Measurements from ENCODE around the gene RPRD1B.

DNA sequence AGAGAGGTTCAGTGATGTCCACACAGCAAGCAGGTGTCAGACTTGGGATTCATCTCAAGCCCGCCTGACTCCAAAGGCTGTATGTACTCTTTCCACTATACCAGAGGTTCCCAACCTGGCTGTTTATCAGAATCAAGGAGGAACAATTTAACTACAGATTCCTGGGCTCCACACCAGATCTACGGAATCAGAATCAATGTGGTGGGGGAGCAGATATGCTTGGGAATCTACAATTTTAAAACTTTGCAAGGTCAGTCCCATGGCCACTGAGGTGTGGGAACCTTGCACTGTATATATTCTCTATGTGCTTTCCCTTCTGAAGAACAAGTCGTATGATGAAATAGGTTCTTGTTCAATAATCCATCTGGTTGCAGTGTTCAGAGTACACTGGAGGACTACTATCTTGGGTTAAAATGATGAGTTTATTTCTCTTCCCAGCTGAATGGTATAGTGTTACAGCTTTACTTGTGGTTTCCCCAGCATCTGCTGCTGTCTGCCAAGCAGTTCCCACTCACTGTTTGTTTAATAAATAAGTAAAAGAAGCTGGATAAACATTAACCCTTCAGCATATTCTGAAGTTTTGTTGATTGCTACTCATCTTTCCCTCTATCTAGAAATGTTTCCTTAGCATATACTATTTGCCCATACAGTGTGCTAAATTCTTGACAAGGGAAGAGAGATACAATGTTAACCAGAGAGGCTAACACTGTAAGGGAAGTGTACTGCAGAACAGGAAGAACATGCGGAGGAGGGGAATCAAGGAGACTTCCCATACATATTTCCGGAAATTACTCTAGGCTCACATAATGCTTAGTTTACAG is 10.2 kb upstream of the RPRD1B start:
- TF ChIP-seq, protein P1, sequence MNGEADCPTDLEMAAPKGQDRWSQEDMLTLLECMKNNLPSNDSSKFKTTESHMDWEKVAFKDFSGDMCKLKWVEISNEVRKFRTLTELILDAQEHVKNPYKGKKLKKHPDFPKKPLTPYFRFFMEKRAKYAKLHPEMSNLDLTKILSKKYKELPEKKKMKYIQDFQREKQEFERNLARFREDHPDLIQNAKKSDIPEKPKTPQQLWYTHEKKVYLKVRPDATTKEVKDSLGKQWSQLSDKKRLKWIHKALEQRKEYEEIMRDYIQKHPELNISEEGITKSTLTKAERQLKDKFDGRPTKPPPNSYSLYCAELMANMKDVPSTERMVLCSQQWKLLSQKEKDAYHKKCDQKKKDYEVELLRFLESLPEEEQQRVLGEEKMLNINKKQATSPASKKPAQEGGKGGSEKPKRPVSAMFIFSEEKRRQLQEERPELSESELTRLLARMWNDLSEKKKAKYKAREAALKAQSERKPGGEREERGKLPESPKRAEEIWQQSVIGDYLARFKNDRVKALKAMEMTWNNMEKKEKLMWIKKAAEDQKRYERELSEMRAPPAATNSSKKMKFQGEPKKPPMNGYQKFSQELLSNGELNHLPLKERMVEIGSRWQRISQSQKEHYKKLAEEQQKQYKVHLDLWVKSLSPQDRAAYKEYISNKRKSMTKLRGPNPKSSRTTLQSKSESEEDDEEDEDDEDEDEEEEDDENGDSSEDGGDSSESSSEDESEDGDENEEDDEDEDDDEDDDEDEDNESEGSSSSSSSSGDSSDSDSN (CRISPR knock-in tag; IDR thresholded peaks at IDR 0.05) = no peak
- no peak for TF ChIP-seq ESRRA (CRISPR knock-in tag; IDR thresholded peaks at IDR 0.05; ENCODE audit: low read depth)
- TF ChIP-seq, protein P2, sequence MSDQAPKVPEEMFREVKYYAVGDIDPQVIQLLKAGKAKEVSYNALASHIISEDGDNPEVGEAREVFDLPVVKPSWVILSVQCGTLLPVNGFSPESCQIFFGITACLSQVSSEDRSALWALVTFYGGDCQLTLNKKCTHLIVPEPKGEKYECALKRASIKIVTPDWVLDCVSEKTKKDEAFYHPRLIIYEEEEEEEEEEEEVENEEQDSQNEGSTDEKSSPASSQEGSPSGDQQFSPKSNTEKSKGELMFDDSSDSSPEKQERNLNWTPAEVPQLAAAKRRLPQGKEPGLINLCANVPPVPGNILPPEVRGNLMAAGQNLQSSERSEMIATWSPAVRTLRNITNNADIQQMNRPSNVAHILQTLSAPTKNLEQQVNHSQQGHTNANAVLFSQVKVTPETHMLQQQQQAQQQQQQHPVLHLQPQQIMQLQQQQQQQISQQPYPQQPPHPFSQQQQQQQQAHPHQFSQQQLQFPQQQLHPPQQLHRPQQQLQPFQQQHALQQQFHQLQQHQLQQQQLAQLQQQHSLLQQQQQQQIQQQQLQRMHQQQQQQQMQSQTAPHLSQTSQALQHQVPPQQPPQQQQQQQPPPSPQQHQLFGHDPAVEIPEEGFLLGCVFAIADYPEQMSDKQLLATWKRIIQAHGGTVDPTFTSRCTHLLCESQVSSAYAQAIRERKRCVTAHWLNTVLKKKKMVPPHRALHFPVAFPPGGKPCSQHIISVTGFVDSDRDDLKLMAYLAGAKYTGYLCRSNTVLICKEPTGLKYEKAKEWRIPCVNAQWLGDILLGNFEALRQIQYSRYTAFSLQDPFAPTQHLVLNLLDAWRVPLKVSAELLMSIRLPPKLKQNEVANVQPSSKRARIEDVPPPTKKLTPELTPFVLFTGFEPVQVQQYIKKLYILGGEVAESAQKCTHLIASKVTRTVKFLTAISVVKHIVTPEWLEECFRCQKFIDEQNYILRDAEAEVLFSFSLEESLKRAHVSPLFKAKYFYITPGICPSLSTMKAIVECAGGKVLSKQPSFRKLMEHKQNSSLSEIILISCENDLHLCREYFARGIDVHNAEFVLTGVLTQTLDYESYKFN (CRISPR knock-in tag; conservative IDR thresholded peaks at IDR 0.05) = no peak
